ENCODE data around the gene PRKG1. TPM values are rescaled to one million over a fixed set of nuclear protein-coding genes. Genes with fewer than 3 reads are reported as not detected.

The PRKG1 gene
- total and polyA plus RNA-seq, 4 donors: 0.46 to 5.1 (median 1.5) TPM

DNA sequence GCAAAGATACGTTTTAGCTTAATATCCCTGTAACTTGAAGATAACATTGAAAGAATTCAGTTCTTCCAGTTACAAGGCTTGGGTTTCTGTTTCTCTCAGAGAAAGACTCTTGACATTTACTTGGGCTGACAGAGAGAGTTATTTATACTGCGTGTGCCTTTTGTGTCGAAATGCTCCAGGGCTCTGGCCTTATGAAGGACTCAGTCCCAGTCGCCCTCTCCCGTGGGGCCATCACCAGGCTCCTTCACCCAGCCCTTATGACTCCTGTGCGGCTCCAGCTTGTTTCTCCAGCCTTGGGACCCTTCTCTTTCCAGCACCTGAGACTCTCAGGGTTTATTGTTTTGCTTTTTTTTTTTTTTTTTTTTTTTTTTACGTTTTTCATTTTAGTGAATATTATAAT, 997.5 kb downstream of the PRKG1 start (continued):
- TF ChIP-seq GABPA (IDR thresholded peaks at IDR 0.05 in 1 of 2, conservative IDR thresholded peaks at IDR 0.05 in 1 of 2): no peak
- no peak for TF ChIP-seq SP1 (IDR thresholded peaks at IDR 0.05)

DNA sequence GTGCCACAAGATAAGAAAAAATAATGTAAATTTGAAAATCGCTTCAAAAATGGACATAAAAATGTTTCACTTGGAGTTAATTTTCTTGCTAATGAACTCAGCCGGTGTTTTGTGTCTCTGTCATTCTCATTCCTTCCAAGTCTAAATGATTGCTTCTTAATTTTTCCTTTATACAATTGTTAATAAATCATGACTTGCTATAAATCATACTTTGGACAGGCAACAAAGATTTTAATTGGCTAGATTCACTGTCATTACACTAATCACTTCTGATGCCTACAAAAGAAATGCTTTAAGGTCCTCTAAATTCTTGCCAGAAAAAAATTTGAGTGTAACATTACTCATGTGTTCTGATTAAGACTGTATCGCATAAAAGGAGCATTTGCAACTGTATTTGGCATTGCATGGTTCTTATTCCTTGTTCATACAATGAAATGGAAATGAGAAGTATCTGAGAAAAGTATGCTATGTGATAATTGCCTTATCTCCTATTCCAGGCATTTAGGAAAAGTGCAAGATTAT, 1000.3 kb downstream of the PRKG1 start:
- no peak overlapping the region for H3K9ac ChIP-seq (ENCODE audit: low read depth in 1 of 2, low read length in 2 of 2)
- H3K4me1 ChIP-seq (ENCODE audit: control insufficient read depth in 4 of 4, insufficient read depth in 4 of 4, low read length in 3 of 4): no peaks in the 10 kb centered on the region
- WGBS: 82% methylated on average over 3 of the region's 3 CpGs
- TF ChIP-seq HNF4A (conservative IDR thresholded peaks at IDR 0.05): no peak
- TF ChIP-seq GABPA (IDR thresholded peaks at IDR 0.05 in 1 of 2, conservative IDR thresholded peaks at IDR 0.05 in 1 of 2): no peak
- no peak for TF ChIP-seq REST (IDR thresholded peaks at IDR 0.05)
- no peak for TF ChIP-seq FOXA2 (IDR thresholded peaks at IDR 0.05)
- no peak for TF ChIP-seq FOXA1 (IDR thresholded peaks at IDR 0.05)
- no peak for TF ChIP-seq MAX (IDR thresholded peaks at IDR 0.05)
- no peak for TF ChIP-seq JUND (IDR thresholded peaks at IDR 0.05)
- TF ChIP-seq EGR1 (IDR thresholded peaks at IDR 0.05; ENCODE audit: low read depth in 2 of 2): no peak
- TF ChIP-seq SP1 (IDR thresholded peaks at IDR 0.05): no peak
- H3K36me3 ChIP-seq (ENCODE audit: control insufficient read depth in 4 of 4, insufficient read depth in 3 of 4, low read depth in 1 of 4, low read length in 3 of 4): no peaks in the 10 kb centered on the region
- no peak overlapping the region for H3K4me3 ChIP-seq (ENCODE audit: low read depth in 1 of 3, low read length in 3 of 3)
- no peaks in the 10 kb centered on the region for H3K27me3 ChIP-seq (ENCODE audit: control insufficient read depth in 4 of 4, insufficient read depth in 4 of 4, low read length in 3 of 4)
- no peak for DNase-seq (ENCODE audit: low spot score)
- no peaks in the 10 kb centered on the region for H3K9me3 ChIP-seq (ENCODE audit: control insufficient read depth in 4 of 4, low read length in 3 of 4)
- H3K27ac ChIP-seq (ENCODE audit: low read depth in 1 of 2, low read length in 2 of 2): no peak overlapping the region

GRCh38 chr10:52077814-52078213, 1003.5 kb downstream of the PRKG1 start:
- no peak overlapping the region for H3K27ac ChIP-seq (ENCODE audit: low read depth in 1 of 2, low read length in 2 of 2)
- TF ChIP-seq EGR1 (IDR thresholded peaks at IDR 0.05; ENCODE audit: low read depth in 2 of 2): no peak
- TF ChIP-seq HNF4G (IDR thresholded peaks at IDR 0.05): no peak
- no peak for TF ChIP-seq JUND (IDR thresholded peaks at IDR 0.05)
- TF ChIP-seq CTCF (IDR thresholded peaks at IDR 0.05; ENCODE audit: low read depth, low read length, missing input control): no peak
- TF ChIP-seq FOXA2 (IDR thresholded peaks at IDR 0.05): no peak
- no peak for TF ChIP-seq REST (IDR thresholded peaks at IDR 0.05)
- no peak for TF ChIP-seq YY1 (IDR thresholded peaks at IDR 0.05)
- no peak for TF ChIP-seq FOXA1 (IDR thresholded peaks at IDR 0.05)
- TF ChIP-seq, protein P1, sequence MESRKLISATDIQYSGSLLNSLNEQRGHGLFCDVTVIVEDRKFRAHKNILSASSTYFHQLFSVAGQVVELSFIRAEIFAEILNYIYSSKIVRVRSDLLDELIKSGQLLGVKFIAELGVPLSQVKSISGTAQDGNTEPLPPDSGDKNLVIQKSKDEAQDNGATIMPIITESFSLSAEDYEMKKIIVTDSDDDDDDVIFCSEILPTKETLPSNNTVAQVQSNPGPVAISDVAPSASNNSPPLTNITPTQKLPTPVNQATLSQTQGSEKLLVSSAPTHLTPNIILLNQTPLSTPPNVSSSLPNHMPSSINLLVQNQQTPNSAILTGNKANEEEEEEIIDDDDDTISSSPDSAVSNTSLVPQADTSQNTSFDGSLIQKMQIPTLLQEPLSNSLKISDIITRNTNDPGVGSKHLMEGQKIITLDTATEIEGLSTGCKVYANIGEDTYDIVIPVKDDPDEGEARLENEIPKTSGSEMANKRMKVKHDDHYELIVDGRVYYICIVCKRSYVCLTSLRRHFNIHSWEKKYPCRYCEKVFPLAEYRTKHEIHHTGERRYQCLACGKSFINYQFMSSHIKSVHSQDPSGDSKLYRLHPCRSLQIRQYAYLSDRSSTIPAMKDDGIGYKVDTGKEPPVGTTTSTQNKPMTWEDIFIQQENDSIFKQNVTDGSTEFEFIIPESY (IDR thresholded peaks at IDR 0.05): no peak
- no peak for TF ChIP-seq RAD21 (IDR thresholded peaks at IDR 0.05)
- H3K4me1 ChIP-seq (ENCODE audit: control insufficient read depth in 4 of 4, insufficient read depth in 4 of 4, low read length in 3 of 4): no peaks in the 10 kb centered on the region
- H3K4me3 ChIP-seq (ENCODE audit: low read depth in 1 of 3, low read length in 3 of 3): no peak overlapping the region
- no peak overlapping the region for H3K9ac ChIP-seq (ENCODE audit: low read depth in 1 of 2, low read length in 2 of 2)
- WGBS: 73% methylated on average over 7 of the region's 7 CpGs
- H3K36me3 ChIP-seq (ENCODE audit: control insufficient read depth in 4 of 4, insufficient read depth in 3 of 4, low read depth in 1 of 4, low read length in 3 of 4): no peaks in the 10 kb centered on the region
- DNase-seq (ENCODE audit: low spot score): no peak
- H3K27me3 ChIP-seq (ENCODE audit: control insufficient read depth in 4 of 4, insufficient read depth in 4 of 4, low read length in 3 of 4): no peaks in the 10 kb centered on the region
- no peaks in the 10 kb centered on the region for H3K9me3 ChIP-seq (ENCODE audit: control insufficient read depth in 4 of 4, low read length in 3 of 4)
